Effector CD4-positive, alpha-beta T cell (primary cell): ENCODE results near the gene BRAT1.

Source experiments
- DNase-seq: peaks from one replicate; pipeline ENCODE4 v3.0.0-alpha.2; 2020

Gene BRAT1

DNA sequence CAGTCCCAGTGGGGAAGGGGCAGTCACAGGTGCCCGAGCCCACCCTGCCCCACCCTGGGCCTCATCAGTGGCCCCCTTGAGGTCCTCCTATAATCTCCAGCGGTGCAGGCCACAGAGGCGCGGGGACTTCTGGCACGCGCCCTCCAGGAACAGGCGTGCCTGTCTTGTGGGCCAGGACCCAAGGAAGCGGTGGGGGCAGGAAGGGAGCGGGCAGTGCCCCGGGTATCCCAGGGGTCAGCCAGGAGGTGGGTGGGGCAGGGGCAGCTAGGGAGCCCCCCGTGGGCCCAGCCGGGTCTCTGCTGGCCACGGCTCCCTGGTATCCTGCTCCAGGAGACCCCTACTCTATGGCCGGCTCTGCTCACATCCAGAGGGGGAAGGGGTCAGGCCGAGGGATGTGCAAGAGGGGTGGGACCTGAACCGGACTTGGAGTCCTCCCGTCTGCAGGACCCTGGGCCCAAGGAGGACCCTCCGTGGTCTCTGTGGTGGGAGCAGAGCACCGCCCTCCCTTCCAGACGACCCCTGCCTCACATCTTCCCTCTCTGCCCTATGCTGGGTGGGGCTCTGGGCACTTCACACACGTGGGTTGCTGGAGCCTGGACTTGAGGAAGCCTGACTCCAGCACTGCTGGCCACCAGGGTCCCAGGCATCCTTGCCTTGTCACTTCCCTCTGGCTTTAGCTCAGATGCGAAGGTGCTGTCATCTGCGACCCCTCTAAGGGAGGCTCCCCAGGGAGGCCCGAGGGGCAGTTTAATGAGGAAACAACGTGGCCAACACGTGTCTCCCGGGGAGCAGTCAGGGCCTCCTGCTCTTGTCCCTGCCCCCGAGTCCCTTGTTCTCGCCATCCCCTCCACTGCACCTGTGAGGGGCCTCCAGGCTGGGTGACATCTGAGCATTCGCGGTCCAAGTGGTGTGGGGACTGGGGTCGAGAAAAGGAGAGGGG lies 60.9 kb downstream of the BRAT1 start:
- no peak for DNase-seq

DNA sequence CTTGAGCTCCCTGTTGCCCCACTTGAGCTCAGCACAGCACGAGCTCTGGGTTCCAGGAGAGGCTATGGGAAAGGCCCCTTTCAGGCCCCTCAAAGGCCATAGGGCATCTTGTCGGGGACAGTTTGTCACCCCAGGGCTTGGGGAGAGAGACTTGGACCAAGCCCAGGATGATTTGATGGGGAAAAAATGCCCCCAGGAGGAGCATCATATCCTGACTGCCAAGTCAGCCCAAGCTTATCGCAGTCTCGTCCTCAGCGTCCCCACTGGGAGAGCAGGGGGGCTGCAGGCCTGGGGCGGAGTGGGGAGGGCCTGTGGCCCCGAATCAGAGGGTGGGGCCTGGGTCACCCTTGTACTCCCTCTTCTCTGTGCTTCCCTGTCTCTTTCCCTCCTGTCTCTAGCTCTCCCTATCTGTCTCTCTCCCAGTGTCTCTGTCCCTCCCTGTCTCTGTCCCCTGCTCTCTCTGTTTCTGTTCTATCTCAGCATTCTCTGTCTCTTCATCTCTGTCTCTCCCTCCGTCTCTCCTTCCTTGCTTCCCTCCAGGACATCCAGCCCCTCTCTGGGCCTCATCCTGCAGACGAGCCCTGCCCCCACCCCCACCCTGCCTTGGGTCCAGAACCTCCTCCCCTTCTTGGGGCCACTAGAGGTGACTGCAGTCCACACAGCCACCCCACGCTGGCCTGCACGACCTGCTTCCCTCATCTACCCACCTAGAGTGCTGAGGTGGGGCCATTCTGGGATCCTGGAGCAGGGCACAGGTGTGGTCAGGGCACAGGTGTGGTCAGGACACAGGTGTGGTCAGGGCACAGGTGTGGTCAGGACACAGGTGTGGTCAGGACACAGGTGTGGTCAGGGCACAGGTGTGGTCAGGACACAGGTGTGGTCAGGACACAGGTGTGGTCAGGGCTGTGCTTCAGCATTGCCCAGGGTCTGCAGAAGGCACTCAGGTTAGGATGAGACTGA lies 61.8 kb downstream of the BRAT1 start:
- DNase-seq: no peak

DNA sequence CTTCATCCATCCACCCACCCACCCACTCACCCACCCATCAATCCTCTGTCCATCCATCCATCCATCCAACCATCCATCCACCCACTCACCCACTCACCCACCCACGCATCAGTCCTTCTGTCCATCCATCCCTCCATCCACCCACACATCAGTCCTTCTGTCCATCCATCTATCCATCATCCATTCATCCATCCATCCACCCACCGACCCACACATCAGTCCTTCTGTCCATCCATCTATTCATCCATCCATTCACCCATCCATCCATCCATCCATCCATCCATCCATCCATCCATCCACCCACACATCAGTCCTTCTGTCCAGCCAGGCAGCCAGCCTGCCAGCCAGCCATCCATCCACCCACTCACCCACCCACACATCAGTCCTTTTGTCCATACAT lies 63.3 kb downstream of the BRAT1 start:
- no peak for DNase-seq

DNA sequence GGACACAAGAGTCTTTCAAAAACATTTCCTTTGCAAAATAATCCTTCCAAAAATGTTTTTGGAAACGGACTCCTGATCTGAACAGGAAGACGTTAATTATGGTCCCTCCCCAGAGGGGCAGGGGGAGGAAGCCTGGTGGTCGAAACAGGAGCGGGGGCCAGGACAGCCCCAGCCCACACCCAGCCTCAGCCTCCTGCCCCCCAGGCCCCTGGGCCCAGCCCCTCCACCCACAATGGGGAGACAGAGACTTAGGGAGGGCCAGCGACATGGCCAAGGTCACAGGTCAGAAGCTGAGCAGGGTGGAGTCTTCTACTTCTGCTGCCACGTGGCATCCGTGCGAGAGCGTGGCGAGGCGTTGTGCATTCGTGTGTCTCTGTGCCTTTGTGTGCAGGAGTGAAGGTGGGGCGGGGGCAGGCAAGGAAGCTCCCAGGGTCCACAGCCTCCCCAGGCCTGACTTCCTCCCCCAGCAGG lies 65.1 kb downstream of the BRAT1 start:
- no peak for DNase-seq

DNA sequence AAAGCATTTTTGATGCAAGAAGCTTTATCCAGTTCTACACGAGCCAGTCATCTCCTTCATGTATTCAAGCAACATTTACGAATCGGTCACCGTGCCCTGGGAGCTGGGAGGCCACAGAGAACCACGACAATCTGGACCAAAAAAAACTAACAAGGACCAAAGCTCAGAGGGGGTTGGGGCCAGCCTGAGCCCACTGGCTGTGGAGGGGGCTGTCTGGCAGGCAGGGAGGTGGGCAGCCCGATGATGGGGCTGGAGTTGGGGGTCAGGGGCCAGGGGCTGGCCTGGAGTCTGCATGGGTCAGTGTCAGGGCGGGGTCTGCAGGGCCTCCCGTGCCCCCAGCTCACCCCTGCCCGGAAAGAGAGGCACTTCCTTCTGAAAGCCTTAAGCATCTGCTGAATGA lies 66.6 kb downstream of the BRAT1 start:
- DNase-seq: no peak

DNA sequence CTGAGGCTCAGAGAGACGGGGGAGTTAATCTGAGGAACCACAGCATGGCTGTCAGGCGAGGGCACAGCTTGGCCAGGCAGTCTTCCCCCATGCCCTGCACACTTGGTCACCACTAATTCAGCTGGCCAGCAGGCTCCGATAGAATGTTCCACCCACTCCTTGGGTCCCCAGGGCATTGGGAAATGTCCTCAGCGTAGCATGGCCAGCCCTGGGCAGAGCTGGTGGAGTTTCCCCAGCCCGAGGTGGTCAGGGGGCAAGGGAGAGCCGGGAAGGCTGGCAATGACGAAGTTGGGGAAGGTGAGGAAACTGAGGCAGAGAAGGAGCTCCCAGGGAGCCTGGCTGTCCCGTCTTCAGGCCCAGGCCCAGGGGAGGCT lies 67.1 kb downstream of the BRAT1 start:
- no peak for DNase-seq
